Bronchial epithelial cell (primary cell): Measurements from ENCODE around the gene GRK4. TPM values are rescaled to one million over a fixed set of nuclear protein-coding genes. Genes with fewer than 3 reads are reported as not detected.
"Not testable (repeated sequence)": the region's sequence is repeated elsewhere in the genome, so short reads cannot be mapped to it uniquely, and the experiment has no call there.

ENCODE experiments used
- DNase-seq: peaks from one replicate; pipeline ENCODE4 v3.0.0-alpha.2; 2010; ENCODE audit warnings: low read depth
- FAIRE-seq: peaks from 2 replicates; lab custom pipeline; 2011; peaks lifted over from hg19 to GRCh38; lab: Jason Lieb, UNC
- H3K27me3 ChIP-seq: 2 replicates; pipeline ENCODE4 v1.5.1; 2011; ENCODE audit warnings: low read length; ENCODE audit not compliant: control insufficient read depth, insufficient read depth
- H3K36me3 ChIP-seq: 2 replicates; pipeline ENCODE4 v1.5.1; 2011; ENCODE audit warnings: low read length; ENCODE audit not compliant: control insufficient read depth, insufficient read depth
- H3K4me3 ChIP-seq: 2 replicates; pipeline ENCODE4 v1.5.1; 2011; ENCODE audit warnings: mild to moderate bottlenecking, low read depth, low read length, control low read depth
- total RNA-seq: library from RNA; depleted of rRNA; stranded (reverse); fragments of >200 nt; gene quantifications from 2 replicates; pipeline ENCODE4 v1.2.1, GENCODE V29; 2014
- TF ChIP-seq, protein P1 (sequence below): IDR thresholded peaks from 2 replicates; pipeline ENCODE4 v1.5.1; 2011; ENCODE audit warnings: mild to moderate bottlenecking, moderate library complexity, low read length, control low read depth, inconsistent platforms; ENCODE audit not compliant: insufficient read depth, severe bottlenecking

Gene GRK4
- total RNA-seq, 1 donor from 2014 or later = 3.7 TPM

DNA sequence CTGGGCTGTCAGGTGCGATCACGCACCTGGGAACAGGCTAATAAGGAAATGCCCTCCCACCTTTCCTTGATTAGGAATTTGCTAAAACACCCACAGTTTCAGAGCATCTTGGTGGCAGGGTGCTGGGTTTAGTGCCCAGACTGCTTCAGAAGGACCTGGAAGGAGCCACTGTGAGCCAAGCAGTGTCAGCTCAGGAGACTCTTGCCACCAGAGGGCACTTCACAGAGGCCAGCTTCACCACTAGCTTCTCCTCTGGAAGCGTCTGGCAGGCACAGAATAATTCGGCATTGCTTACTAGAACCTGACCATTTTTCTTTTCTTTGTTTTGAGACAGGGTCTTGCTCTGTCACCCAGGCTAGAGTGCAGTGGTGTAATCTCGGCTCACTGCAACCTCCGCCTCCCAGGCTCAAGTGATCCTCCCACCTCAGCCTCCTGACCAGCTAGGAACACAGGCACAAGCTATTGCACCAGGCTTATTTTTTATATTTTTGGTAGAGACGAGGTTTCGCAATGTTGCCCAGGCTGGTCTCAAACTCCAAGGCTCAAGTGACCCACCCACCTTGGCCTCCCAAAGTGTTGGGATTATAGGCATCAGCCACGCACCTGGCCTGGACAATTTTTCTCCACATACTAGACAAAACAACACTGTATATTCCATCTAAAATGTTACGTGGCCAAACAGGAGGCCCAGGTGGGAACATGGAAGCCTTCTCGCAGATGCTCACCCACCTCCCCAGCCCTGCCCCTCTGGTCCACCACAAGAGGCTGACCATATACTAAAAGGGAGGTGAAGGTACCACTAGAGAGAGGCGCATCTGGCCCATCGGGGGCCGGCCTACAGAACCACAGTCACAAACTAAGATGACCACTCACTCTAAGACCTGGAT lies 14.2 kb upstream of the GRK4 start:
- peak; percentile 40 for DNase-seq
- Histone ChIP-seq H3K27me3 (no peaks in the 10 kb centered on the region), H3K4me3 (no peak overlapping the region), H3K36me3 (peaks cover 55% of the 10 kb centered on the region)
- FAIRE-seq = no peak
- TF ChIP-seq, protein P1, sequence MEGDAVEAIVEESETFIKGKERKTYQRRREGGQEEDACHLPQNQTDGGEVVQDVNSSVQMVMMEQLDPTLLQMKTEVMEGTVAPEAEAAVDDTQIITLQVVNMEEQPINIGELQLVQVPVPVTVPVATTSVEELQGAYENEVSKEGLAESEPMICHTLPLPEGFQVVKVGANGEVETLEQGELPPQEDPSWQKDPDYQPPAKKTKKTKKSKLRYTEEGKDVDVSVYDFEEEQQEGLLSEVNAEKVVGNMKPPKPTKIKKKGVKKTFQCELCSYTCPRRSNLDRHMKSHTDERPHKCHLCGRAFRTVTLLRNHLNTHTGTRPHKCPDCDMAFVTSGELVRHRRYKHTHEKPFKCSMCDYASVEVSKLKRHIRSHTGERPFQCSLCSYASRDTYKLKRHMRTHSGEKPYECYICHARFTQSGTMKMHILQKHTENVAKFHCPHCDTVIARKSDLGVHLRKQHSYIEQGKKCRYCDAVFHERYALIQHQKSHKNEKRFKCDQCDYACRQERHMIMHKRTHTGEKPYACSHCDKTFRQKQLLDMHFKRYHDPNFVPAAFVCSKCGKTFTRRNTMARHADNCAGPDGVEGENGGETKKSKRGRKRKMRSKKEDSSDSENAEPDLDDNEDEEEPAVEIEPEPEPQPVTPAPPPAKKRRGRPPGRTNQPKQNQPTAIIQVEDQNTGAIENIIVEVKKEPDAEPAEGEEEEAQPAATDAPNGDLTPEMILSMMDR = peak; percentile 78

DNA sequence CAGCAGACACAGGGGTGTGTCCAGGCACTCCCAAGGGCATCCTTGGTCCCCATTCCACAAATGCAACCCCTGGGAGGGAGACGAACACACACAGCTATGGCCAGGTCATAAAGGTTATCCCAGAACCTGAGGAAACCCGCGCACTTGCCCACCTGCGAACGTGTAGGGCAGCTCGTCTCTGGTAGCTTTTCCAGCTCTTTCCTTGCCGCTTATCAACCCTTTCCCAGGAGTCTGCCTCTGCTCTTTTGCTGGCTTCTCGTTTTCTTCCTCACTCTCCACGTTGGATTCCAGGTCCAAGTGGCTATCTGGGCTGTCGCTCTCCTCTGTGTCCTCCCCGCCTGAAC lies 13.6 kb upstream of the GRK4 start:
- DNase-seq = no peak
- no peak for FAIRE-seq
- H3K27me3 ChIP-seq = no peaks in the 10 kb centered on the region
- TF ChIP-seq, protein P1 = no peak
- peaks cover 58% of the 10 kb centered on the region for H3K36me3 ChIP-seq
- H3K4me3 ChIP-seq = no peak overlapping the region

DNA sequence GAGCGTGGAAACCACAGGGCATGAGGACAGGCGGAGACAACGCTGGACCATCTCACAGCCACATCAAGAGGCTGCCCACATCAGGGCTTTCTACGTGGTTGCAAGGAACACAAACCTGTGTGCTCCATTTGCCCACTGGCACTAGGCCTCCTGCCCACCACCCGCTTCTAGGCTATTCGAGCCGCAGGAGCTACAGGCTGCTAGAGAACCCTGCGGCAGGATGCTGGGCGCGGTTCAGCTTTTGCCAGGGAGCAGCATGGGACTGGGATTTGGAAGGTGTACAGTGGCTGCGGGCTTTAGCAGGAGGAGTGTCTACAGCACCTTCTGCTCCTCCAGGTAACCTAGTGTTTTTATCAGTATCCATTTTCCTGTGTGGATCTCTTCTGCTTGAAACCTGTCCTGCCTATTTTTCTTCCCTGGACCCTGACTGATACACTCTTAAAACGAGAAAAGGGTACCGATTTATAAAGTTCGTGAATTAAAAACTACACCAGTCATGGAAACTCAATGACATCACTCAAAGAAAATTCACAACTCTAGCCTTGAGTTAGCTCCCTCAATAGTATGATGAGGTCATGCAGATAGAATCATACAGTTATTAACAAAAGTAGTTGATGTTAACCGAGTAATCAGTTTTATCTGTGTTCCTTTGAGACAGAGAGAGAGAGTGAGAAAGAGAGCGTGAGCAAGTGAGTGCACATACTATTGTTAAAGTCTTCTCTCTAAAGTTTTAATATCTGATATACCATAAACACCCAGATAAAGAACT lies 13.0 kb upstream of the GRK4 start:
- DNase-seq = no peak
- H3K27me3 ChIP-seq = no peaks in the 10 kb centered on the region
- TF ChIP-seq, protein P1 = no peak

DNA sequence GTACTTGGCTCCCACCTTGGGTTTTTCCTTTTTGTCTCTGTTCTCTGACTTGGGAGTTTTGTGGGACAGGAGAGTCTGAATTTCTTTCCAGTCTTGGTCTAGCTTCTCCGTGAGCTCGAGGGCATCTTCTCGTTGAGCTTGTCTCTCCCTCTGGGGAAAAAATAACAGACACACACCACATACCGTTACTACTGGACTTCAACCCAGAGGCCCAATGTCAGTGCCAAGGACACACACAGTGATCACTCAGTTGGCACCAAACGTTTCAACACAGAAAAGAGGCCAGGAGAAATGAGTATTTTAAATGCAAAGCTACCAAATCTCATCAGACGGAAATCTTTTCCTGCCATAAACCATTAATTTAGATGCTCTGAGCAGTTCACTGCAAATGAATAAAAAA lies 9.9 kb upstream of the GRK4 start:
- Histone ChIP-seq H3K27me3 (no peaks in the 10 kb centered on the region), H3K36me3 (peaks cover 55% of the 10 kb centered on the region), H3K4me3 (no peak overlapping the region)
- DNase-seq (no peak), FAIRE-seq (no peak)
- TF ChIP-seq, protein P1 = no peak

More for the DNA sequence above, 13.0 kb upstream of the GRK4 start:
- H3K4me3 ChIP-seq = no peak overlapping the region
- peaks cover 54% of the 10 kb centered on the region for H3K36me3 ChIP-seq
- no peak for FAIRE-seq

DNA sequence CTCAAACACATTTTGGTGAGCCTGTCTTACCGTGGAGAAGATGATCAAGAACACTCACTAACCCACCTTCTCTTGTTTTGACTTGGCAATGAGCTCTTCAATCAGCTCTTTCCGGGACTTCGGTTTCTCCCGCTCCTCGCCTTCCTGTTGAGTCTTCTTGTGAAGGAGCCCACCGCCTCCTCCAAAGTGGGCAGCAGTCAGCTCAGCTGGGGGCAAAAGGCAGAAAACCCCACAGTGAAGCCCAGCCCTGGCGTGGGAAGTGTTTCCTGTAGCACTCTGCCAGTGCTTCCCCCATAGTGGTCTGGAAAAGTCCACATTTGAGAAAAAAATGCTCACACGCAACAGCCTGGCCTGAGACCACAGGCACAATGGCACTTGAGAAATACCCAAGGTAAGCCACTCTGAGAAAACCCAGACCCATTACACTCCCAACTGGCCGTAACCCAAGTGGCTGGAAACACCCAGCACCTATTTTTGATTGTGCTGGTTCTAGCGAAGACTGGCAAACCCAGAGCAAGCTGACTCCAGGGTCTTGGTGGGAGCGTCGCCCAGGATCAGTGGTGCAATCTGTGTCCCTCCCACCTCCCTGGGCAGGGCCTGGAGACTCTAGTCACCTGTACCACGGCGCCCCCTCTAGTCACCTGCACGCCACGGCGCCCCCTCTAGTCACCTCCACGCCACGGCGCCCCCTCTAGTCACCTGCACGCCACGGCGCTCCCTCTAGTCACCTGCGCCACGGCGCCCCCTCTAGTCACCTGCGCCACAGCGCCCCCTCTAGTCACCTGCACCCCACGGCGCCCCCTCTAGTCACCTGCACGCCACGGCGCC lies 8.8 kb upstream of the GRK4 start:
- Histone ChIP-seq H3K36me3 (peaks cover 52% of the 10 kb centered on the region), H3K4me3 (no peak overlapping the region), H3K27me3 (no peaks in the 10 kb centered on the region)
- FAIRE-seq (no peak), DNase-seq (no peak)
- TF ChIP-seq, protein P1 = no peak

DNA sequence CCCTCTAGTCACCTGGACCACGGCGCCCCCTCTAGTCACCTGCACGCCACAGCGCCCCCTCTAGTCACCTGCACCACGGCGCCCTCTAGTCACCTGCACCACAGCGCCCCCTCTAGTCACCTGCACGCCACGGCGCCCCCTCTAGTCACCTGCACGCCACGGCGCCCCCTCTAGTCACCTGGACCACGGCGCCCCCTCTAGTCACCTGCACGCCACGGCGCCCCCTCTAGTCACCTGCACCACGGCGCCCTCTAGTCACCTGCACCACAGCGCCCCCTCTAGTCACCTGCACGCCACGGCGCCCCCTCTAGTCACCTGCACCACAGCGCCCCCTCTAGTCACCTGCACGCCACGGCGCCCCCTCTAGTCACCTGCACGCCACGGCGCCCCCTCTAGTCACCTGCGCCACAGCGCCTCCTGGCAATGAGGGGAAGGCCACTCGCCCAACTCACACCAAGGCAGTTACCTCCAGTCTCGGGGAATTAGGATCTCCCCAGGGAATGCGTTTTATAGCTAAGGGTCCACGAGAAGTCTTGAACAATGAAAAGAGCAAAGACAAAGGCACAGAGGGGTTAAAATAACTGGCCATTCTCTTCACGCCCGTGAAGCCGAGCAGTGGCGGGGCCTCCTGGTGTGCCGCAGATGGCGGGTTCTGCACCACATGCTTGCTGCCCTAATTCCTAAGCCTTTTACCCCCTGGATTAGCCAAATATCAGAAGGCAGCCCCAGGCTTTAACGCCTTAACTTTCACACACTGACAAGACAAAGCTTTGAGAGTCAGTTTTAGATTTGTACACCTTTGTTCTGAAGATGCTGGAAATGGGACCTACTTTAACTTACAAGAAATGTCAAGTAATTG lies 8.0 kb upstream of the GRK4 start:
- DNase-seq, FAIRE-seq, H3K27me3 ChIP-seq, H3K4me3 ChIP-seq: not testable (repeated sequence)
- peaks cover 44% of the 10 kb centered on the region for H3K36me3 ChIP-seq
